Measurements from ENCODE around the gene NREP.

The NREP gene

DNA sequence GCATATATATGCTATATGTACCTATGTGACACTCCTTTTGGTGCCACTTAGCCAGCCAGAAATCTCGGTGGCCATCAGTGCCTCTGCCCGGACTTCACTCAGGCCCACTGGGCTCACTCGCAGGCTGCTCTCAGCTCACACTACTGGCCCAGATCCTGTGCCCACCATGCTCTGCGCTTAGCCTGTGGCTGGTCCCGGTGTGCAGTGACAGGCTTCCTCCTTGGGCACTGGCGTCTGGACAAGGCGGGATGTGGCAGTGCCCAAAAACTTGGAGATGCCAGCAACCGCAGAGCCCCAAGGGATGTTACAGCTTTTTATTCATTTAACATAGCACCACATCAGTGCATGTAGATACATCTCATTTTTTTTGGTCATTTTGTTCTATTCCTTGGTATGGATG, 77.4 kb downstream of the NREP start:
- H3K36me3 ChIP-seq (ENCODE audit: insufficient read depth, low read length), result no peaks in the 10 kb centered on the region
- no peak for TF ChIP-seq POLR2AphosphoS5 (IDR thresholded peaks at IDR 0.05; ENCODE audit: borderline replicate concordance, low read depth, low read length)
- no peak for TF ChIP-seq EZH2 (IDR thresholded peaks at IDR 0.05)
- TF ChIP-seq FOXP2 (optimal IDR thresholded peaks at IDR 0.05; ENCODE audit: control extremely low read depth, extremely low read length, insufficient read depth), result no peak
- no peaks in the 10 kb centered on the region for H3K9me3 ChIP-seq (ENCODE audit: low read depth, low read length)
- DNase-seq (ENCODE audit: low read depth, low spot score), result no peak
- no peak overlapping the region for H3K9ac ChIP-seq (ENCODE audit: insufficient read length)
- peak overlapping the region; percentile 94; the same call in 1 of the 2 replicates for H3K27ac ChIP-seq
- H3K4me3 ChIP-seq, result no peak overlapping the region

All from SK-N-MC (cell line).